Peyer's patch (tissue), 4 donors: ENCODE data around the gene WHRN.

Source experiments
- POLR2A ChIP-seq, 2 donors: fragments of 450-650 bp; IDR thresholded peaks; one replicate each; pipeline ENCODE4 v1.5.1; 2017; ENCODE audit warnings: antibody characterized with exemption in 2 of 2, mild to moderate bottlenecking in 2 of 2, moderate library complexity in 2 of 2
- TF ChIP-seq, protein P1 (sequence below), 6 experiments: fragments of 450-650 bp in 4 of 6; fragments of 200-600 bp in 2 of 6; sonication (generic) in 1 of 6; IDR thresholded peaks; one replicate each; pipeline ENCODE4 v1.5.1; 2017 to 2019; ENCODE audit warnings: antibody characterized with exemption in 6 of 6, mild to moderate bottlenecking in 3 of 6, moderate library complexity in 1 of 6

DNA sequence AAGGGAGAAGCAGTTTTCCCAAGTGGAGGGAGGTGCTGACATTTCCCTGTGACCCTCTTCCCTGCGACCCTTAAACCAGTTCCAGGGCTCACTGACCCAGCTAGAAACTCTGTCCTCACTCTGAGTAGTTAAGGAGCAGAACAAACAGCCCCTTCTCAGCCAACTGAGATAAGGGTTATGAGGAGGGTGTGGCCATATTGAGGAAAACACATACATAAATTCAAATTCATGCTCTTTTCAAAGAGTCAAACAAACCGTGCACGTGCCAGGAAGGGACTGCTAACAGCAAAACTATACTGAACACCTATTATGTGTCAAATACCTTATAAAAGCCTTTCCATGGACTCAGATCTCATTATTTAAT is 112.5 kb downstream of the WHRN start:
- TF ChIP-seq, protein P1, sequence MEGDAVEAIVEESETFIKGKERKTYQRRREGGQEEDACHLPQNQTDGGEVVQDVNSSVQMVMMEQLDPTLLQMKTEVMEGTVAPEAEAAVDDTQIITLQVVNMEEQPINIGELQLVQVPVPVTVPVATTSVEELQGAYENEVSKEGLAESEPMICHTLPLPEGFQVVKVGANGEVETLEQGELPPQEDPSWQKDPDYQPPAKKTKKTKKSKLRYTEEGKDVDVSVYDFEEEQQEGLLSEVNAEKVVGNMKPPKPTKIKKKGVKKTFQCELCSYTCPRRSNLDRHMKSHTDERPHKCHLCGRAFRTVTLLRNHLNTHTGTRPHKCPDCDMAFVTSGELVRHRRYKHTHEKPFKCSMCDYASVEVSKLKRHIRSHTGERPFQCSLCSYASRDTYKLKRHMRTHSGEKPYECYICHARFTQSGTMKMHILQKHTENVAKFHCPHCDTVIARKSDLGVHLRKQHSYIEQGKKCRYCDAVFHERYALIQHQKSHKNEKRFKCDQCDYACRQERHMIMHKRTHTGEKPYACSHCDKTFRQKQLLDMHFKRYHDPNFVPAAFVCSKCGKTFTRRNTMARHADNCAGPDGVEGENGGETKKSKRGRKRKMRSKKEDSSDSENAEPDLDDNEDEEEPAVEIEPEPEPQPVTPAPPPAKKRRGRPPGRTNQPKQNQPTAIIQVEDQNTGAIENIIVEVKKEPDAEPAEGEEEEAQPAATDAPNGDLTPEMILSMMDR (IDR thresholded peaks at IDR 0.05): no peak
- TF ChIP-seq POLR2A (IDR thresholded peaks at IDR 0.05): no peak
